Kidney epithelial cell (primary cell): ENCODE measurements around the gene SHISA7. TPM values are rescaled to one million over a fixed set of nuclear protein-coding genes. Genes with fewer than 3 reads are reported as not detected.
"Not testable (repeated sequence)": the region's sequence is repeated elsewhere in the genome, so short reads cannot be mapped to it uniquely, and the experiment has no call there.

Source experiments
- DNase-seq: peaks from one replicate; pipeline ENCODE4 v3.0.0-alpha.2; 2010; ENCODE audit warnings: low read depth
- H3K27me3 ChIP-seq: 2 replicates; pipeline ENCODE4 v1.6.0; 2011; ENCODE audit warnings: low read length; ENCODE audit not compliant: control insufficient read depth, insufficient read depth
- H3K36me3 ChIP-seq: 2 replicates; pipeline ENCODE4 v1.5.1; 2011; ENCODE audit warnings: low read length; ENCODE audit not compliant: control insufficient read depth, insufficient read depth
- H3K4me3 ChIP-seq: 2 replicates; pipeline ENCODE4 v1.5.1; 2011; ENCODE audit warnings: low read depth, mild to moderate bottlenecking, control low read depth, low read length
- total RNA-seq: library from RNA; depleted of rRNA; stranded (reverse); fragments of >200 nt; gene quantifications from 2 replicates; pipeline ENCODE4 v1.2.3, GENCODE V29; 2015
- TF ChIP-seq, protein P1 (sequence below): IDR thresholded peaks from 2 replicates; pipeline ENCODE4 v1.5.1; 2011; ENCODE audit warnings: mild to moderate bottlenecking, moderate library complexity, low read length, control low read depth, inconsistent platforms; ENCODE audit not compliant: insufficient read depth, poor library complexity, severe bottlenecking

The SHISA7 gene
- total RNA-seq, 1 donor from 2014 or later = not detected

DNA sequence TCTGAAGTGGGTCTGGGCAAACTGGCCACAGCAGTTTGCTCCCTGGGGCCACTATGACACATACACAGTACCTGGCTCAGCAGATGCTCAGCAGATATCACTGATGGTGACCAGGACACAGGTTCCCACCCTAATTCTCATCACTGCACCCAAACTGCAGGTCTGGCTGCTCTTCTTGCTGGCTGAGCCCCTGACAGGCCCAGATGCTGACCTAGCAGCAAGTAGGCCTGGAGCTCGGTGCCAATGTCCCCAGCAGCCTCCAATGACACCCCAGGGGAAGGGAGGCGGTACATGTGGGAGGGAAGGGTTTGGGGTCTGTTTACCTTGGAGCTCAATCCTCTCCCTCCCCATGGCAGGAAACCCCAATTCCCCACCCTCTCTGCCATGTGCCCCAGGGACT, 40.6 kb downstream of the SHISA7 start:
- no peak overlapping the region for H3K4me3 ChIP-seq
- TF ChIP-seq, protein P1, sequence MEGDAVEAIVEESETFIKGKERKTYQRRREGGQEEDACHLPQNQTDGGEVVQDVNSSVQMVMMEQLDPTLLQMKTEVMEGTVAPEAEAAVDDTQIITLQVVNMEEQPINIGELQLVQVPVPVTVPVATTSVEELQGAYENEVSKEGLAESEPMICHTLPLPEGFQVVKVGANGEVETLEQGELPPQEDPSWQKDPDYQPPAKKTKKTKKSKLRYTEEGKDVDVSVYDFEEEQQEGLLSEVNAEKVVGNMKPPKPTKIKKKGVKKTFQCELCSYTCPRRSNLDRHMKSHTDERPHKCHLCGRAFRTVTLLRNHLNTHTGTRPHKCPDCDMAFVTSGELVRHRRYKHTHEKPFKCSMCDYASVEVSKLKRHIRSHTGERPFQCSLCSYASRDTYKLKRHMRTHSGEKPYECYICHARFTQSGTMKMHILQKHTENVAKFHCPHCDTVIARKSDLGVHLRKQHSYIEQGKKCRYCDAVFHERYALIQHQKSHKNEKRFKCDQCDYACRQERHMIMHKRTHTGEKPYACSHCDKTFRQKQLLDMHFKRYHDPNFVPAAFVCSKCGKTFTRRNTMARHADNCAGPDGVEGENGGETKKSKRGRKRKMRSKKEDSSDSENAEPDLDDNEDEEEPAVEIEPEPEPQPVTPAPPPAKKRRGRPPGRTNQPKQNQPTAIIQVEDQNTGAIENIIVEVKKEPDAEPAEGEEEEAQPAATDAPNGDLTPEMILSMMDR = no peak
- no peaks in the 10 kb centered on the region for H3K27me3 ChIP-seq
- no peak for DNase-seq
- H3K36me3 ChIP-seq = peaks cover 3% of the 10 kb centered on the region

DNA sequence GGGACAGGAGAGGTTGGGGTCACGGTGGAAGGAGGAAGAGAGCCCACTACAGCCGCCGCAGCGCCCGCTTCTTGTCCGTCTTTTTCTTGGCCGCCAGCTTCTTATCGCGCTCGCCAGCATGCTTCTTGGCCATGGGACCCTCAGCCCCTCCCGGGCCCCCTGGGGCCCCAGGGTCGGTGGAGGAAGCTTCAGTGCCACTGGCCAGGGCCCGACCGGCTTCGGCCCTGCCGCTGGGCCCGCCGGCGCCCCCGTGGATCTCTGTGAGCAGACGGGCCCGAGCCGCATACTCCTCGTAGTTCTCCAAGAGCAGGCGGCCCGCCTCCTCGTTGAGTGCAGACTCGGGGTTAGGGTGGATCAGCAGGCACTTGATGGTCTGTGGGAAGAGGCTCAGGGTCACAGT, 41.7 kb downstream of the SHISA7 start:
- not testable (repeated sequence) for H3K27me3 ChIP-seq, H3K36me3 ChIP-seq, H3K4me3 ChIP-seq, DNase-seq

DNA sequence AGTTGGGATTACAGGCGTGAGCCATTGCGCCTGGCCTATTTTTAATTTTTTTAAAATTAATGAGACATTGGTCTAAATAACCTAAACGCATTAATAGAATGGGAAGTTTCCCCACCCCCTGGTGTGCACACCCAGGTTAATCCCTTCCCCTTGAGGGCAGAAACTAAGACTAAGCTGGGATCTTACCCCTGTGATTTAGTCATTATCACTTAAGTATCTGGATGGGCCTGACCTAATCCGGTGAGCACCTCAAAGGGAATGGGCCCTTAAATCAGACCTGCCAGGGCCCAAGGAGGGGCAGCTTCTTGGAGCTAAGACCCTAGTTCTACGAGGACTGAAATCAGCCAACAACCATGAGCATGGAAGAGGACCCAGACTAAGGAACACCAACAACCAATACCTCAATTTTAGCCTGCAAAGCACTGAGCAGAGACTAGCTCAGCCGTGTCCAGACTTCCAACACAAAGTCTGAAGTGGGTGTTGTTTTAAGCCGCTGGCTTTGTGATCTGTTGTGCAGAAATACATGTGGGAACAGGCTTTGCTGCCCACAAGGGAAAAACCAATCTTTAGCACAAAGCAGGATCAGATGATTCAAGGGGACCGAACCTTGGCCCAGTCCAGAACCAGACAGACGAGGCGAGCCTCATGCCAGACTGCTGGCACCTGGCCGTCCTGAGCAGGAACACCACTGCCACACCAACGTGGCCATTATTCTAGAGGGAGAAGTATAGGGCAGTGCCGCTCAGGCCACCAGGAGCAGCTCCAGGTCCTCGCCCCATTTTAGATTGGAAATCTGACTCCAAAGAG, 42.6 kb downstream of the SHISA7 start:
- TF ChIP-seq, protein P1 = no peak
- Histone ChIP-seq H3K4me3 (no peak overlapping the region), H3K27me3 (no peaks in the 10 kb centered on the region), H3K36me3 (peaks cover 3% of the 10 kb centered on the region)
- DNase-seq = no peak

DNA sequence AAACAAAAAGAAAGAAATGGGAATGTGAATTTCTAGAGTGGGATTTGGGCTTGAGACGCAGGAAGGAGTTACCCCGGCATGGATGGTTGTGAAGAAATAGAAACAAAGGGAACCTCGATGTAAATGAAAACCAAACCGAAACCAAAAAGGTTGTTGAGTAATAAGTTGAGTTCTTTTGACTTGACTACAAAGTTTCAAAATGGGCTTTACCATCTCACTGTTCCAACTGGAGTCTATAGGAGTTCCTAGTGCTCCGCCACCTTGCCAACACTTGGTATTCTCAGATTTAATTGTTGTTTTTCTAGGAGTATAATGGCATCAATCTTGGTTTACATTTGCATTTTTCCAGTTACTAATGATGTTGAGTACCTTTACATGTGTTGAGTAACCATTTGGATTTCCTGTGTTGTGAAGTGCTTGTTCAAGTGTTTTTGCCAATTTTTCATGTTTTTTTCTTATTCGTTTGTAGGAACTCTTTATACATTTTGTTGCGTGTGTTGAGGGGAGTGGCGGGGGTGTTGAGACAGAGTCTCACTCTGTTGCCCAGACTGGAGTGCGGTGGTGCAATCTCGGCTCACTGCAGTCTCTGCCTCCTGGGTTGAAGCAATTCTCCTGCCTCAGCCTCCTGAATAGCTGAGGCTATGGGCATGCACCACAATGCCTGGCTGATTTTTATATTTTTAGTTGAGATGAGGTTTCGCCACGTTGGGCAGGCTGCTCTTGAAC, 44.7 kb downstream of the SHISA7 start:
- TF ChIP-seq, protein P1 = no peak
- no peak for DNase-seq
- Histone ChIP-seq H3K4me3 (no peak overlapping the region), H3K27me3 (no peaks in the 10 kb centered on the region), H3K36me3 (peaks cover 2% of the 10 kb centered on the region)

DNA sequence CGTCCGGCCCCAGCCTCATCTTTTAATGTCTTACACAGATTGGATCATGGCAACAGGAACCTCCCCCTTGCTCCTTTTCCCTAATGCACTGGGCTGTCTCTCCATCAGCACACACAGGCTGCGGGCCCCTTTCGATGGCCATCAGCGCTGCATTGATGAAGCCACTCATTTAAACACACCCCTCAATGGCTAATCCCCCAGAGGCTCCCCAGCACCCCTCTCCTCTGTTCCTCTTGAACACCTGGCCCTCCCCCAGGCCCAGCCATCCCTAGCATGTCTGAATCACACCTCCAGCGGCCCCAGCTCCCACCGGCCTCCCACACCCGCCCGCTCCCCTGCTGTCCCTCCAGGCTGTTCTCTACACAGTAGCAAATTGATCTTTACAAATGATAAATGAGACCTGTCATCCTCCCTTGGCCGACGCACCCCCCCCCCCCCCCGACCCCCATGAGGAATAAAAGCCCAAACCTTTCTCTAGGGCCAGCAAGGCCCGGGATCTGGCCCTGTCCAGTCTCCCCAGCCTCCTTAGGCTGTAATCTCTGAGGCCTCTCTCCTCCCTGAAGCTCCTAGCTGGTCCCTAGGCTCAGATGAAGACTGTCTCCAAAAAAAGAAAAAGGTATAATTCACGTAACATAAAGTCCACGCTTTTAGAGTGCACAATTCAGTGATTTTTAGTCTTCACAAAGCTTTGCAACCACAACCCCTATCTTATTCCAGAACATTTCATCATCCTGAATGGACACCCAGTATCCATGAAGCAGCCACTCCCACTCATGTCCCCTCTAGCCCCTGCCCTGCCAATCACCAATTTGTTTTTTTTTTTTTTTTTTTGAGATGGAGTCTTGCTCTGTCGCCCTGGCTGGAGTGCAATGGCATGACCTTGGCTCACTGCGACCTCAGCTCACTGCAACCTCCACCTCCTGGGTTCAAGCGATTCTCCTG, 50.0 kb downstream of the SHISA7 start:
- no peak for DNase-seq
- peaks cover 4% of the 10 kb centered on the region for H3K36me3 ChIP-seq
- TF ChIP-seq, protein P1 = no peak
- no peaks in the 10 kb centered on the region for H3K27me3 ChIP-seq
- H3K4me3 ChIP-seq = no peak overlapping the region
